ENCODE data around the gene METTL24.

DNA sequence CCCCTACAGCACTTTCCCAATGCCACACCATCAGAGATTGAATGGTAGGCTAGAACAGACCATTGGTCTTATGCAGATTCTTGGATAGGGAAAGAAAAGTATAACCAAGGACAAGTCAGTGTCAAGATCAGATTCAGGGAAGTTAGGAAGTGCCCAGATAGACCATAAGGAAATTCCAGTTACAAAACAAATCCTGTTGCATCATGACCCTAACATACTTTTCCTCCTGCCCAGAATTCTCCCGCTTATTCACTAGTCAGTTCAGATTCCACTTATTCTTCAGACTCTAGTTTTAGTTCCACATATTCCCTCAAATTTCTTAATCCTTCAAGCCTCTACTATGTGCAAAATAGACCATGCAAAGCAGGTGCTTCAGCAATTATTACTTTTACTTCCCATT is 20.7 kb downstream of the METTL24 start:
- TF ChIP-seq, protein P1, sequence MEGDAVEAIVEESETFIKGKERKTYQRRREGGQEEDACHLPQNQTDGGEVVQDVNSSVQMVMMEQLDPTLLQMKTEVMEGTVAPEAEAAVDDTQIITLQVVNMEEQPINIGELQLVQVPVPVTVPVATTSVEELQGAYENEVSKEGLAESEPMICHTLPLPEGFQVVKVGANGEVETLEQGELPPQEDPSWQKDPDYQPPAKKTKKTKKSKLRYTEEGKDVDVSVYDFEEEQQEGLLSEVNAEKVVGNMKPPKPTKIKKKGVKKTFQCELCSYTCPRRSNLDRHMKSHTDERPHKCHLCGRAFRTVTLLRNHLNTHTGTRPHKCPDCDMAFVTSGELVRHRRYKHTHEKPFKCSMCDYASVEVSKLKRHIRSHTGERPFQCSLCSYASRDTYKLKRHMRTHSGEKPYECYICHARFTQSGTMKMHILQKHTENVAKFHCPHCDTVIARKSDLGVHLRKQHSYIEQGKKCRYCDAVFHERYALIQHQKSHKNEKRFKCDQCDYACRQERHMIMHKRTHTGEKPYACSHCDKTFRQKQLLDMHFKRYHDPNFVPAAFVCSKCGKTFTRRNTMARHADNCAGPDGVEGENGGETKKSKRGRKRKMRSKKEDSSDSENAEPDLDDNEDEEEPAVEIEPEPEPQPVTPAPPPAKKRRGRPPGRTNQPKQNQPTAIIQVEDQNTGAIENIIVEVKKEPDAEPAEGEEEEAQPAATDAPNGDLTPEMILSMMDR (conservative IDR thresholded peaks at IDR 0.05; ENCODE audit: low read length): no peak
- no peak for TF ChIP-seq EZH2phosphoT487 (IDR thresholded peaks at IDR 0.05; ENCODE audit: borderline replicate concordance)
